Frontal cortex (tissue), 4 donors: ENCODE data around the gene ADRA2B. TPM values are rescaled to one million over a fixed set of nuclear protein-coding genes. Genes with fewer than 3 reads are reported as not detected.
"Not testable (repeated sequence)": the region's sequence is repeated elsewhere in the genome, so short reads cannot be mapped to it uniquely, and the experiment has no call there.

Experiments
- DNase-seq, 2 donors: peaks; one replicate each; pipeline ENCODE4 v3.0.0; 2012; ENCODE audit warnings: low spot score in 2 of 2
- FAIRE-seq: peaks from 2 replicates; lab custom pipeline; 2012; peaks lifted over from hg19 to GRCh38; lab: Jason Lieb, UNC
- total RNA-seq: library from RNA; depleted of rRNA; stranded (reverse); fragments of >200 nt; gene quantifications from one replicate; pipeline ENCODE4 v1.2.3, GENCODE V29; 2014
- donor health status: control.
- donor health status: control.
- donor health status: control.

Gene ADRA2B
- total RNA-seq, 1 donor from 2014 or later, result under 0.01 TPM

GRCh38 chr2:96093528-96093927, 22.8 kb downstream of the ADRA2B start:
- DNase-seq (no peak), FAIRE-seq (no peak)

GRCh38 chr2:96092951-96093350, 23.4 kb downstream of the ADRA2B start:
- DNase-seq (no peak), FAIRE-seq (no peak)

- FAIRE-seq, result no peak
Measured at GRCh38 chr2:96092573-96092877, 23.8 kb downstream of the ADRA2B start.

DNA sequence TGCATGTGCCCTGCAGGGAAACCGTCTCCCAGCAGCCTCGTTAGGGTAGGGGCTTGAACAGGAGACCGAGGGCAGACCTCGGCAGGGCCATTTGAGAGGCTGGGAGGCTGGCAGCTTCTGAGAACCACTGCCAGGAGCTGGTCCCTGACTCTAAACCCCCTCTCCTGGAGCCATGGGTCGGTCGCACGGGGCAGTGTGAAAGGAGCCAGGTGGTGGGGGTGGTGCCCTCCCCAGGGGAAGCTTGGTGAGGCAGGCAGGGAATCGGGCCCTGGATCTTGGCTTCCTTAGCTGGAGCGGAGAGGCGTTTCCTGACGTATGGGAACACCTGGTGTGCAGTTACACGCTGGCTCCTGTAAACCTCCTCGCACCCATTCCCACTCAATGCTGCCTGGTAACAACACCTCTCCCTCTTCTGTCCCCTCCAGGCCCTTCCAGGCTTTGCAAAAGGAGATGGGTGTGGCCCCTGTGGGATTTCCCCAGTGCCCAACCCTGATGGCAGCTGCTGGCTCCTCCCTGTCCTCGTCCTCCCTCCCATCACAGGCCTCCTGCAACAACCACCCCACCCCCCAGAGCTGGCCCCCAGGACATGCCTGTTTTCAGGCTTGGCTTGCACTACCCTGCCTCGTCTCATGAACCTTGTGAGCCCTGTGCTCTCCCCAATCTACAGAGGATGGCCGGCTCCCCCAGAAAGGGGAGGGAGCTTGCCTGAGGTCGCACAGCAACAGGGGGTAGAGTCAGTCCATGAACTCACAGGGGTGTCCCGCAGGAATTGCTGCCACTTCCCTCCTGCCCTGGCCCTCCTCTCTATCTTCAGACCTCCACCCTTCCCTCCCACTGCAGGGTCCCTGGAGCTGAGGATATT, 24.4 kb downstream of the ADRA2B start:
- no peak for DNase-seq
- FAIRE-seq, result no peak

More at GRCh38 chr2:96092573-96092877, 23.8 kb downstream of the ADRA2B start:
- no peak for DNase-seq

DNA sequence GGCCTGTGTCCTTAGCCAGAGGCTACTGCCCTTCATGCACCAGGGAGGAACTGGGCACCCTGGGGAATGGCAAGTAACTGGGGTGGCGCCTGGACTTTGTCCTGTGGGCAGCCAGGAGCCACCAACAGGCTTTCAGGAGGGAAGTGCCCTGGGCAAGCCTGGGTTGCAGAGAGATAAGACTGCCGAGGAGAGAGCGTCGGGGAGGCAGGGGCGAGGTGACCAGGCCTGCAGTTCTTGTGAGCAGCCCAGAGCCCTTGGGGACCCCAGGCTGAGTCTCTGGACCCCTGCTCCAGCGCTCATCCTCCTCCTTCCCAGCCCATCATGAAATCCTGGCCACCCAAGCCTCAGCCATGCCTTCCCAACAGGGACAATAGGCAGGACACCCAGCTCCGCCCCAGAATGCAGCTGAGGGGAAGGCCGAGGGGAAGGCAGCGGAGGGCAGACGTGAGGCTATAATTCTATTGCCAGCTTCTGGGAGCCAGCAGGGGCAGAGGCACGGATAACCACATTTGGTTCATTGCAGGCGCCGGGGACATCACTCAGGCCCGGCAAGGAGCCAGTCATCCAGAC, 25.1 kb downstream of the ADRA2B start:
- no peak for DNase-seq
- no peak for FAIRE-seq

DNA sequence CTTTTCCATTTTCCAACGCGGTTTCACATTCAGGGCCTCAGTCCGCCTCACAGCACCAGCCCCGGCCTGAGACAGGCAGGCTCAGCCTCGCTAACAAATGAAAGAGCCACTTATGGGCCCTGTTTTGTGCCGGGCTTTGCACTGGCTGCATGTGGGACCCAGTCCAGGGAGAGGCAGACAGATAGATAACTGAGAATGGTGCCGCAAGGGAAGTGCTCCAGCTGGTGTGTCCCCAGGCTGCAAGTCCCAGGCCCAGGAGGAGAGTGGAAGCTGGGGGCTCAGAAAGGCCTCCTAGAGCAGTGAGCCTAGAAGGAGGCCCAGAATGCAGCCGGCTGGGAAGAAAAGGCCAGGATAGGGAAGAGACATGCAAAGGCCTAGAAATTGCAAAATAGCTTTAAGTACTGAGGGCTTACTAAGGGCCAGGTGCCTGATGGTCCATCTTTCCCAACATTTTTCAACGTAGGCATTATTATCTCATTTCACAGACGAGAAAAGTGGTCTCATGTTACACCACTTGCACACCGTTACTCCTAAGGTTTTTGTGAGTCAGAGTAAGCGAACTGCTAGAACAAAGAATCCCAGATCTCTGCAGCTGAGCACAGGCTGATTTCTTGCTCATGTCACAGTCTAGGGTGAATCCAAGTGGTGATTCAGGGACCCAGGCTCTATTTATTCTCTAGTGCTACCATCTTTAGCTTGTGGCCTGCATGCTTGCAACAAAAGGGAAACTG, 26.0 kb downstream of the ADRA2B start:
- FAIRE-seq, result no peak
- no peak for DNase-seq

DNA sequence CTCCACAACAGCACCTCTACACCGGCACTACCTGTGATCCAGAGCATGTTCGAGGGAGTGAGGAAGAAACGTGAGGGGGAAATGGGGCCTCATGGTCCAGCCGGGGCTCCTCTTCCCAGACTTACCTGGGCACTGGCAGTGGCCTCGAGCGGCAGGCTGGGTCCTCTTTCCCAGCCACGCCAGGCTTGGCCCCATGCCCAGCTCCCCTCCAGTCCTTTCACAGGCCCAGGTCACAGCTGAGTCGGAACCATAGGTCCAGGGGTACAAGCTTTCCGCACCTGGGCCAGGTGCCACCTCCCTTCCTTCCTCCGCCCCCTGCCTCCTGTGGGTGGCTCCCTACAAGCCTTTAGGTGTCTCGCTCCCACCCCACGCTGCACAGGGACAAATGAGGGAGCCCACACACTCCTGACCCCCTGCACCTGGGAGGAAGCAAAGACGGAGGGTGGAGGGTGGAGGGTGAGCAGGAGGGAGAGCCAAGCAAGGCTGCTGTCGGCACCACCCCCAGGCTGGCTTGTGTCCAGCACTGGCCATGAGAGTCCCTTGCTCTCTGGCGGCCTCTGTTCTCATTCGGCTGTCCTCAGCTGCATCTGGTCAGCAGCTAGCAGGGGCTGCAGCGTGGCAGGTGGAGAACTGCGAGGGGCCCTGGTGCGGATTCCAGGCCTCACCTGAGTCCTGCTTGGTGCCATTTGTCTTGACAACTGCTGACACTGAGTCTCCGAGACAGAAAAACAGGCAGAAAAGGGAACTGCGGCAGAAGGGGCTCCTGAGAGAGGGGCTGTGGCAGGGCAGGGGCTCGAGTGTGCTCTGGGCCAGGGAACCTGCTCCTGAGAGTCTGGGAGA, 26.8 kb downstream of the ADRA2B start:
- no peak for FAIRE-seq
- no peak for DNase-seq

DNA sequence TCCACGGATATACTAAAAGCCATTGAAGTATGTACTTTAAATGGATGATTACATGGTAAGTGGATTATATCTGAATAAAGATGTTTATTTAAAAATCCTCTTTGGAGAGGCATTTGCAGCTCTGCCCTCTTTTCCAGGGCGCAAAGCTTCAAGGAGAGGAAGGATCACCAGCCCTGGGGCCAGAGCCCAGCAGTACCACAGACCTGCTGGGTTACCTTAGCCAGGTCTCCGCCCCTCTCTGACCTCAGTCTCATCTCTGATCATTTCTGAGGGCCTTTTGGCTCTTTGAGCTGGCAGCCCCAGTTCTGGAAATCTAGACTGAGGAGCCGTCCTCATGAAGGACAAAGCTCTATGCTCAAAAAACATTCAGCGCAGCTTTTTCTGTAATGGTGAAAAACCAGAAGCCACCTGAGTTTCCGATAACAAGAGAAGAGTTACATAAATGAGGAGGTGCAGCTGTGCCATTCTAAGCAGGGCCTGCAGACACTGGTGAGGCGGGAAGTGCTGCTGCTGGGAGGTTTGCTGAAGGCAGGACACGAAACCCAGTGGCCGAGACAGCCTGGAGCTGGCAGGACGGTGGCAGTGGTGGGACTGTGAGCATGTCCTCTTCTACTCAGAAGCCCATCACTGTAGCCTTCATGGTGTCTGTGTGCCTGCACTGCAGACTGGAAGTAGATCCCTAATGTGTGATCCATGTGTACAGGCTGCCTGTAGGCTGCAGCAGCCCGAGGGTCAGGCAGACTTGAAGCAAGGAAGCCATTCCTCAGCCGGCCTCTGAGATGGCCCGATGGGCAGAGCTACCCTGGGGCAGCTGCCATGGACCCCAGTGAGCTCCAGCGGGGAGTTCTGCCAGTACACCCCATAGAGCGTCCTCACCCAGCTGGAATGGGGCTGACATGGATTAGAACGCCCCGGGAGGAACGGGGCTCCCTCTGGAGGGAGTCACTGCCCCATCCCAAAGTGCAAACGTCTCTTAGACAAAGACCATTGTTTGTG, 27.7 kb downstream of the ADRA2B start:
- FAIRE-seq, result no peak
- DNase-seq, result no peak

DNA sequence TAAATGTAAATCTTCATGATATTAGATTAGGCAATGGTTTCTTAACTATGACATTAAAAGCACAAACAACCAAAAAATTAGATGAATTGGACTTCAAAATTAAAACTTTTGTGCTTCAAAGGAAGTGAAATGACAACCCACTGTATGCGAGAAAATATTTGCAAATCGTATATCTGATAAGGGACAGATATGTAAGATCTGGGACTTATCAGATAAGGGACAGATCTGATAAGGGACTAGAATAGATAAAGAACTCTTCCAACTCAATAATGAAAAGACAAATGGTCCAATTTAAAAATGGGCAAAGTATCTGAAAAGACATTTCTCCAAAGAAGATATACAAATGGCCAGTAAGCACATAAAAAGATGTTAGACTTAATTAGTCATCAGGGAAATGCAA, 29.2 kb downstream of the ADRA2B start:
- FAIRE-seq, result no peak
- no peak for DNase-seq

- FAIRE-seq (no peak), DNase-seq (no peak)
Measured at GRCh38 chr2:96085541-96086355, 30.6 kb downstream of the ADRA2B start.

DNA sequence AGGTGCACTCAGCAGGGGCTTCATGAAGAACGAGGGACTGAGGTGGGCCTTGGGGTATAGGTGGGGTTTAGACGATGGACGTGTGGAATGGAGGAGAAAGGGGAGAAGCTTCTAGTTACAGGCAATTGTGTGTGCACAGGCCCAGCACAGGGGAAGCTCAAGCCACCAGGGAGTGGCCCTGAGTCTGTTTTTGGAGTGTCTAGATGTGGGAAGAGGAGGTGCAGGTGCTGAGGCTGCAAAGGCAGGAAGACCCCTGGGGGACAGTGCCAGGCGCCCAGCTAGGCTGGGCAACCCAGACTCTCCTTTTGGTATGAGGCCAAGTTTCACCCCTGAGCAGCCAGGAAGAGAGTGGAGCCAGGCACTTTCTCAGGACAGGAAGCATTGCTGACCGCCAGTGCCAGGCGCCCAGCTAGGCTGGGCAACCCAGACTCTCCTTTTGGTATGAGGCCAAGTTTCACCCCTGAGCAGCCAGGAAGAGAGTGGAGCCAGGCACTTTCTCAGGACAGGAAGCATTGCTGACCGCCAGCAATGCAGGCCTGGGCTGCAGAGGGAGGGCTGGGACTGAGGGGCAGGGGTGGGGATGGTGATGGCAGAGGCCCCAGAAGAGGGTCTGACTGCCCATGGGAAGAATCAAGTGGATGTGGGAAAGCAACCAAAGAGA, 31.4 kb downstream of the ADRA2B start:
- FAIRE-seq, DNase-seq: not testable (repeated sequence)

- no peak for FAIRE-seq
- DNase-seq, result no peak
Measured at GRCh38 chr2:96083989-96084857, 32.1 kb downstream of the ADRA2B start.

DNA sequence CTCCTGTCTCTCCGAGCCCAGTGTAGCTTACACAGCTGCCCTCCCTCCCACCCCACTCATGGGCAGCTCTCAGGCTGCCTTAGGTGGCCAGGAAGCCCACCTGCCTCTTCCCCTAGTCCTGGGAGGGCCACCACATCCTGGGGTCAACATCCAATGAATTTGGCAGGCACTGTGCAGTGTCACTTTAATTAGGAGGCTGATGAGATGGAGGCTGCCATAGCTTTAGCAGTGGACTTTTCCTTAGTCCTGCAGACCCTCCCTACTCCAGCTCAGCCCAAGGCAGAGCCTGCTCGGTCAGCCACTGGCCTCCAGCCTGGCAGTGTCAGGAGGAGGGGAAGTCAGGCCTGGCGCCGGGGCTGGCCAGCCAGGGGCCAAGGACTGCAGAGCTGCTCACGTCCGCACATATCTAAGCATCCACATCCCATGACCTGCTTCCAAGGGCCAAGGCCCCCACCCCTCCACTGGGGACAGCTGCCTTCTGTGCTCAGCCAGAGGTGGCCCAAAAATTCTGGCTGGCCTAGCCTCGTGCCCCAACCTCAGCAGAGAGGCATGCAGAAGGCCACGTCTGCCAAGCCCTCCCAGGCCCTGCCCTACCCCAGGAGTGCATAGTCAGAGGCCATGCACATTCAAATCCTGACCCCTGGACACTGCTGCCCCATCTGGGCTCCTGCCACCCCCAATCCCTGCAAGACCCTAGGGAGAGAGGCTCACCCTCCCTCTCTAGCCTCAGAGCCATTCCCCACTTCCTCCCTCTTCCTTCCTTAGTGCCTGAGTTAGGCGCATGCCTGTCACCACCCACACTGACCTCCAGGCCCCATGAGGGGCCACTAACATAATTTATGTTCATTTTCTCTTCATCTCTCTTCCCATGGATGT, 33.1 kb downstream of the ADRA2B start:
- no peak for DNase-seq
- no peak for FAIRE-seq

DNA sequence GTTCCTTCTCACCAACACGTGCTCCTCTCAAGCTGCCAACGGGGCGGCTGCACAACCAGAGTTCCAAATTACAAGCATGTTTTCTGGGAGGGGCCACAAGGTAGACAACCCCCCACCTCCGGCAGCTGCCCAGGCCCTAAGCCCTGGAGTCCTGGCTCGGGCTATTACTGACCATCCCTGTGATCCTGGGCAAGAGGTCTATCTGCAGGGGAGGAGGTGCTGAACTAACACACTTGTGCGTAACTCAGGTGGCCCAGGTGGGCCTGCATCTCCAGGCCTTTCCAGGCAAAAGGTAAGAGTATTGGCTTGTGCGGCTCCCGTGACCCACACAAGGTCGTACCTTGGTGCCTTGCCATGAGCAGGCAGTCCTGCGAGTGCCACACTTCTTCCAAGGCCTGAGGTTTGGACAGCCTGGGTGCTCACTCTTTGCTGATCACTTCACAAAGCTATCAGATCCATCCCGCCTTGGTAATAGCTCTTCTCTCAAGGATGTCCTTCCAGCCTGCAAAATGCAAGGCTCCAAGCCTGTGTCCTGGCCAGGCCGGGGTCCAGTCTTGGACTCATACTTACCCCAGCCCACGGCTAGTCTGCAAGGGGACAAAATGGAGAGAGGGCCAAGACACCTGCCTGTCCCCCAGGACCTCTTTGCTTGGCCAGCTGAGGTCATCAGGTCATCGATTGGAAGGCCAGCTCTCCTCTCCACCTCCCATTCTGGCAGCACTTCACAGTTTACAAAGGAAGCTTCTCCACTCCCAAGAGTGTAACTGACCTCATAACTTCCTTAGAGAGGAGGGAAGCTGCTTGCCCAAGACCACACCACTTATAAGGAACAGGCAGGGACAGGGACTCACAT, 33.9 kb downstream of the ADRA2B start:
- no peak for DNase-seq

GRCh38 chr2:96081042-96081441, 35.3 kb downstream of the ADRA2B start:
- DNase-seq (no peak), FAIRE-seq (no peak)

More for the DNA sequence above, 33.9 kb downstream of the ADRA2B start:
- FAIRE-seq, result no peak
